Adipocyte (in vitro differentiated cells): ENCODE measurements around the gene TBRG4.

Source experiments
- DNase-seq: peaks from one replicate; pipeline ENCODE4 v3.0.0-alpha.2; 2015; ENCODE audit warnings: low read depth
- H3K27me3 ChIP-seq: replicated peaks from 2 replicates; pipeline ENCODE4 v1.7.0; 2013; ENCODE audit warnings: mild to moderate bottlenecking, low read length, moderate library complexity; ENCODE audit not compliant: control insufficient read depth, insufficient read depth
- H3K36me3 ChIP-seq: 2 replicates; pipeline ENCODE4 v1.7.0; 2013; ENCODE audit warnings: low read length, mild to moderate bottlenecking, moderate library complexity; ENCODE audit not compliant: control insufficient read depth, insufficient read depth, severe bottlenecking
- H3K4me1 ChIP-seq: 2 replicates; pipeline ENCODE4 v1.7.0; 2013; ENCODE audit warnings: mild to moderate bottlenecking, low read length, moderate library complexity; ENCODE audit not compliant: control insufficient read depth, insufficient read depth
- H3K4me3 ChIP-seq: 2 replicates; pipeline ENCODE4 v1.7.0; 2013; ENCODE audit warnings: mild to moderate bottlenecking, low read length, moderate library complexity
- H3K9ac ChIP-seq: 2 replicates; pipeline ENCODE4 v1.7.0; 2013; ENCODE audit warnings: mild to moderate bottlenecking, low read length, moderate library complexity
- H3K9me3 ChIP-seq: 2 replicates; pipeline ENCODE4 v1.7.0; 2013; ENCODE audit warnings: mild to moderate bottlenecking, low read length, moderate library complexity; ENCODE audit not compliant: control insufficient read depth

TBRG4 gene

GRCh38 chr7:45100761-45101480 is 10.6 kb downstream of the TBRG4 start:
- no peaks in the 10 kb centered on the region for H3K27me3 ChIP-seq
- no peak overlapping the region for H3K9ac ChIP-seq
- H3K36me3 ChIP-seq: peaks cover 75% of the 10 kb centered on the region
- DNase-seq: no peak
- no peaks in the 10 kb centered on the region for H3K9me3 ChIP-seq
- H3K4me3 ChIP-seq: no peak overlapping the region
- no peaks in the 10 kb centered on the region for H3K4me1 ChIP-seq

GRCh38 chr7:45099891-45100760 is 11.4 kb downstream of the TBRG4 start:
- Histone ChIP-seq H3K27me3 (no peaks in the 10 kb centered on the region), H3K9me3 (no peaks in the 10 kb centered on the region), H3K9ac (no peak overlapping the region), H3K36me3 (peaks cover 67% of the 10 kb centered on the region), H3K4me1 (no peaks in the 10 kb centered on the region), H3K4me3 (no peak overlapping the region)
- no peak for DNase-seq

DNA sequence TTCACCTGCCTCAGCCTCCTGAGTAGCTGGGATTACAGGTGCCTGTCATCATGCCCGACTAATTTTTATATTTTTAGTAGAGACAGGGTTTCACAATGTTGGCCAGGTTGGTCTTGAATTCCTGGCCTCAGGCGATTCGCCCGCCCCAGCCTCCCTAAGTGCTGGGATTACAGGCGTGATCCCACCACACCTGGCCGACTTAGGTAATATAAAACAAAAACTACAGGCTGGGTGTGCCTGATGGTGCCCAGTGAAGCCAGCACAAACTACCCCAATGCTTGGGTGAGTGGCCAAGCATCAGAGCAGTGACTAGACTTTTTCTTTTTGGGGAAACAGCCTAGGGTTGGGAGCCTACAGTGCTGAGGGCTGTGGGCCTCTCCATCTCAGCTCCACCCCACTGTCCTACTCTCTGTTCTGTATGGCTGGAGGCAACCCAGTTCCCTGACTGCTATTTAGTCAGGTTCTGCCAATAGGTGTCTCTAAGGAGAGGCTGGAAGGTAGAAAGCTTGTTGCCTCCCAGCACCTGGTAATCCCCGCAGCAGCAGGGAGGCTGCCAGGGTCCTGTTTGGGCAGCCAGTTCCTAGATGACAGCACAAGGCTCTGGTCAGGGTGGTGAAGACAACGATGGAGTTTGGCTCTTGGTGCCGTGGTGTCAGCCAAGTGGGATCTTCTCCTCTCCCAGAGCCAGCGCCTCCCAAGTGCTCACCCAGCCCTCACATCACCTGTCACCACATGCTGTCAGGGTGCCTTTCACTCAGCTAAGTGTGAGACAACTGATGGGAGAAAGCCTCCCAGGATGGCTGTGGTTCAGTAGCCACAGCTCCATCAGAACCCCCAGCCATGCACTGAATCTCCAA is 12.3 kb downstream of the TBRG4 start:
- Histone ChIP-seq H3K27me3 (no peaks in the 10 kb centered on the region), H3K36me3 (peaks cover 58% of the 10 kb centered on the region)
- DNase-seq: no peak

GRCh38 chr7:45092931-45093235 is 18.6 kb downstream of the TBRG4 start:
- peaks cover 5% of the 10 kb centered on the region for H3K27me3 ChIP-seq
- H3K4me1 ChIP-seq: peaks cover 6% of the 10 kb centered on the region
- H3K9me3 ChIP-seq: no peaks in the 10 kb centered on the region
- H3K4me3 ChIP-seq: no peak overlapping the region
- no peaks in the 10 kb centered on the region for H3K36me3 ChIP-seq
- DNase-seq: no peak
- no peak overlapping the region for H3K9ac ChIP-seq

More for the DNA sequence above, 12.3 kb downstream of the TBRG4 start:
- no peak overlapping the region for H3K4me3 ChIP-seq
- H3K4me1 ChIP-seq: no peaks in the 10 kb centered on the region
- H3K9ac ChIP-seq: no peak overlapping the region
- no peaks in the 10 kb centered on the region for H3K9me3 ChIP-seq

GRCh38 chr7:45092100-45092930 is 19.2 kb downstream of the TBRG4 start:
- H3K27me3 ChIP-seq: peaks cover 5% of the 10 kb centered on the region
- H3K4me1 ChIP-seq: peaks cover 6% of the 10 kb centered on the region
- H3K9me3 ChIP-seq: no peaks in the 10 kb centered on the region
- H3K4me3 ChIP-seq: no peak overlapping the region
- H3K9ac ChIP-seq: no peak overlapping the region
- no peaks in the 10 kb centered on the region for H3K36me3 ChIP-seq
- DNase-seq: peak; percentile 38

DNA sequence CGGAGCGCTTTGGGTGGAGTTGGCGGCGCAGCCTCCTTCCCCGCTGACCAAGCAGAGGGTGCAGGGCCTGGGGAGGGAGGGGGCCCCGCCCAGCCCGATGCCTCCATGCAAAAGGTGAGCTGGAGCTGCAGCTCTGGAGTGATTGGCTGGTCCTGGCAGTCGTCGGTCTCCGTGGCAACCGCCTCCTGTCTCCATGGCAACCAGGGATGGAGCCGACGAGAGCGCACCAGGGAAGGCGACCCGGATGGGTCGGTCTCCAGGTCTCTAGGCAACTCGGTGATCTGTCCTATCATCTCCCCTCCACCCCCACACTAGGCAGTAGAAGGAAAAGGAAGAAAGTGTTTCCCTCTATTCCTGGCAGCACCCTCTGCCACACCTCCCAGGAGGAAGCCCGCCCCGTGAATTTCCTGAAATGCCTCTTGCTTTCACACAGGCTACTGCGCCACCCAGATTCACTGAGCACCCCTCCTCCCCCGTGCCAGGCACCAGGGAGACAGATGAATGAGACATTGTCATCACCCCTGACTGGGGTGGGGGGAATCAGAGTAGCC is 22.1 kb downstream of the TBRG4 start:
- no peaks in the 10 kb centered on the region for H3K36me3 ChIP-seq
- peaks cover 5% of the 10 kb centered on the region for H3K27me3 ChIP-seq
- peak overlapping the region; percentile 73 for H3K4me3 ChIP-seq
- no peak overlapping the region for H3K9ac ChIP-seq
- H3K9me3 ChIP-seq: no peaks in the 10 kb centered on the region
- peak; percentile 65 for DNase-seq
- peaks cover 6% of the 10 kb centered on the region for H3K4me1 ChIP-seq

- peak within 1 kb of the TSS; percentile 29 for H3K9ac ChIP-seq
- no peaks in the 10 kb centered on the region for H3K9me3 ChIP-seq
- DNase-seq: peak; percentile 78
These were observed 22.6 kb downstream of the TBRG4 start, which contains the start of gene NACAD for GRCh38 chr7:45088821-45089340. Gene NACAD (minus strand): TSS chr7:45088969. CDS start chr7:45088894, 75 bp downstream.

GRCh38 chr7:45088146-45088701 is 23.3 kb downstream of the TBRG4 start:
- peaks cover 6% of the 10 kb centered on the region for H3K4me1 ChIP-seq
- no peak overlapping the region for H3K4me3 ChIP-seq

More at GRCh38 chr7:45088821-45089340, 22.6 kb downstream of the TBRG4 start, which contains the start of gene NACAD:
- Histone ChIP-seq H3K4me1 (peaks cover 6% of the 10 kb centered on the region), H3K36me3 (no peaks in the 10 kb centered on the region), H3K4me3 (peak within 1 kb of the TSS; percentile 73), H3K27me3 (peaks cover 5% of the 10 kb centered on the region)

GRCh38 chr7:45087301-45088145 is 24.0 kb downstream of the TBRG4 start:
- no peaks in the 10 kb centered on the region for H3K9me3 ChIP-seq
- no peak overlapping the region for H3K9ac ChIP-seq
- peaks cover 4% of the 10 kb centered on the region for H3K4me1 ChIP-seq
- H3K27me3 ChIP-seq: peaks cover 5% of the 10 kb centered on the region
- no peaks in the 10 kb centered on the region for H3K36me3 ChIP-seq
- no peak overlapping the region for H3K4me3 ChIP-seq
- DNase-seq: no peak

More at GRCh38 chr7:45088146-45088701, 23.3 kb downstream of the TBRG4 start:
- DNase-seq: no peak
- no peaks in the 10 kb centered on the region for H3K36me3 ChIP-seq
- H3K9ac ChIP-seq: no peak overlapping the region
- no peaks in the 10 kb centered on the region for H3K9me3 ChIP-seq
- peaks cover 5% of the 10 kb centered on the region for H3K27me3 ChIP-seq
